Ishikawa (cell line): ENCODE data around the gene TMEM30B.
A peak's percentile ranks its signal among the peaks of the same experiment; 100 is the strongest.

Experiments used
- CEBPB ChIP-seq: IDR thresholded peaks from 2 replicates; pipeline ENCODE4 v1.6.1; 2012
- CREB1 ChIP-seq: IDR thresholded peaks from 2 replicates; pipeline ENCODE4 v1.6.1; 2012; ENCODE audit warnings: low read depth
- EGR1 ChIP-seq: IDR thresholded peaks from 2 replicates; pipeline ENCODE4 v1.6.1; 2012
- EP300 ChIP-seq: IDR thresholded peaks from 2 replicates; pipeline ENCODE4 v1.6.1; 2012; ENCODE audit warnings: borderline replicate concordance
- FOXM1 ChIP-seq: IDR thresholded peaks from 2 replicates; pipeline ENCODE4 v1.6.1; 2012; ENCODE audit warnings: low read depth, borderline replicate concordance
- NFIC ChIP-seq: IDR thresholded peaks from 2 replicates; pipeline ENCODE4 v1.6.1; 2012
- RAD21 ChIP-seq: IDR thresholded peaks from 2 replicates; pipeline ENCODE4 v1.6.1; 2012; ENCODE audit warnings: low read depth
- TAF1 ChIP-seq: IDR thresholded peaks from 2 replicates; pipeline ENCODE4 v1.6.1; 2012; ENCODE audit warnings: low read depth, mild to moderate bottlenecking
- TCF12 ChIP-seq: IDR thresholded peaks from 2 replicates; pipeline ENCODE4 v1.6.1; 2012; ENCODE audit warnings: low read depth
- TEAD4 ChIP-seq: IDR thresholded peaks from 2 replicates; pipeline ENCODE4 v1.6.1; 2012
- YY1 ChIP-seq: IDR thresholded peaks from 2 replicates; pipeline ENCODE4 v1.6.1; 2012; ENCODE audit warnings: low read depth
- ZBTB7A ChIP-seq: IDR thresholded peaks from 2 replicates; pipeline ENCODE4 v1.6.1; 2012; ENCODE audit warnings: low read depth
- TF ChIP-seq, protein P1 (sequence below): IDR thresholded peaks from 2 replicates; pipeline ENCODE4 v1.6.1; 2012
- TF ChIP-seq, protein P2 (sequence below): IDR thresholded peaks from 2 replicates; pipeline ENCODE4 v1.6.1; 2012
- TF ChIP-seq, protein P3 (sequence below): IDR thresholded peaks from 2 replicates; pipeline ENCODE4 v1.6.1; 2012; ENCODE audit warnings: low read depth, mild to moderate bottlenecking

The TMEM30B gene

DNA sequence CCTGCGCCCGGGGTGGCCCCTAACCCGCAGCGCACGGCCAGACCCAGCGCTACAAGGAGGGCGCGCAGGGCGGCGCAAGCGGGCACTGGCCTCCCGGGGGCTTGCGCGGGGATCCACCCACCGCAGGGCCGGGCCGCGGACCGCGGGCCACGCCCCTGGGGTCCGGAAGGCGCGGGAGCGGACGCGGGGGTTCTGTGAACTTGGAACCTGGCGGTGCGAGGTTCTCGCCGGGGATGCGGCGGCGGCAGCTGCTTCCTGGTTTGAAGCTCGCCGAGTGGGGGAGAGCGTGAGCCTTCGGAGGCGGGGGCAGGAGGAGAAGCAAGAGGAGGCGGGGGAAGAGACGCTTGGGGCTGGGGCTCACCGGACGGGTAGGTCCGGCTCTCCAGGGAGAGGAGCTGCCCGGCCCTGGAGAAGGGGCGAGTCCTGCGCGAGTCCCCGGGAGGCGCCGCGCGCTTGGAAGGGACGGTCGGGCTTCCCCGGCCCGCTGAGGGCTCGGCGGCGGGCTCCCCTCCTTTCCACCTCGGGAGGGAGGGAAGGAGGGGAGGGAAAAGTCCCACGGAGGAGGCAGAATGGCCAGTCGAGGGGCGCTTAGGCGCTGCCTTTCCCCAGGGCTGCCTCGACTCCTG is 40.4 kb upstream of the TMEM30B start, which contains the start of gene PRKCH:
Gene PRKCH, plus strand, starts transcription at position 195 of the 626 bp plus-strand sequence. CDS start 523 bp downstream, outside the sequence.
- TF ChIP-seq, protein P1, sequence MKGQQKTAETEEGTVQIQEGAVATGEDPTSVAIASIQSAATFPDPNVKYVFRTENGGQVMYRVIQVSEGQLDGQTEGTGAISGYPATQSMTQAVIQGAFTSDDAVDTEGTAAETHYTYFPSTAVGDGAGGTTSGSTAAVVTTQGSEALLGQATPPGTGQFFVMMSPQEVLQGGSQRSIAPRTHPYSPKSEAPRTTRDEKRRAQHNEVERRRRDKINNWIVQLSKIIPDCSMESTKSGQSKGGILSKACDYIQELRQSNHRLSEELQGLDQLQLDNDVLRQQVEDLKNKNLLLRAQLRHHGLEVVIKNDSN = no peak
- TF ChIP-seq ZBTB7A (peak; percentile 60; the same call in 1 of the 2 replicates), RAD21 (peak; percentile 23; the same call in 1 of the 2 replicates), TCF12 (no peak; the same call in 1 of the 2 replicates), YY1 (no peak), FOXM1 (no peak), CREB1 (no peak), EGR1 (no peak; the same call in 1 of the 2 replicates), EP300 (peak; percentile 42; the same call in 1 of the 2 replicates)
- TF ChIP-seq, protein P2, sequence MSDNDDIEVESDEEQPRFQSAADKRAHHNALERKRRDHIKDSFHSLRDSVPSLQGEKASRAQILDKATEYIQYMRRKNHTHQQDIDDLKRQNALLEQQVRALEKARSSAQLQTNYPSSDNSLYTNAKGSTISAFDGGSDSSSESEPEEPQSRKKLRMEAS = peak; percentile 50

DNA sequence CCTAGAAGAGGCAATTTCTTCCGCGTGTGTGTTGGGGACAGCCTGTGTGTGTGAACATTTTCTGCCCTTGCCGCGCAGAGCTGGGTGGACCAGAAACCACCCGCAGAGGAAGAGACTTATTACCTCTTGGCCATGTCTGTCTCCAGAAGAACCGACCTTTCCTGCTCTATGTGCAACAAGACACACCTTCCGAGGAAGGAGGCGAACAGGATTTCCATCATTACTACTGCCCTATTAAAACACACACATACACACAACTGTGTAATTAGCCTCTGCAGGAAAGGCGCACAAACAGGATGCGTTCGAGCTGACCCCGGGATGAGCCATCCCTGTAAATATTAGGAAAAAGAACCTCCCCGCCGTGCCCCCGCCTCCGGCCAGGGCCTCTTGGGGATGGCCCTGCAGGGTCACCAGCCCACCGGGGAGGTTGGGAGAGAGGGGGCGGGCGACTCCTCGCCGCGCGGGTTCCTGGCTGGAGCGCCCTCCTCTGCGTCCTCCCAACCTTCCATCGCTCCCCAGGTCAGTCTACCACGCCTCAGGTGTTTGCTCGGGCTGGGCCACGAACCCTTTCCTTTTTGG is 39.8 kb upstream of the TMEM30B start:
- TF ChIP-seq TAF1 (no peak), EP300 (no peak), CEBPB (no peak), CREB1 (no peak), EGR1 (no peak), YY1 (no peak), ZBTB7A (no peak), TCF12 (no peak), NFIC (no peak), TEAD4 (no peak)
- TF ChIP-seq, protein P2 = no peak
- TF ChIP-seq, protein P3, sequence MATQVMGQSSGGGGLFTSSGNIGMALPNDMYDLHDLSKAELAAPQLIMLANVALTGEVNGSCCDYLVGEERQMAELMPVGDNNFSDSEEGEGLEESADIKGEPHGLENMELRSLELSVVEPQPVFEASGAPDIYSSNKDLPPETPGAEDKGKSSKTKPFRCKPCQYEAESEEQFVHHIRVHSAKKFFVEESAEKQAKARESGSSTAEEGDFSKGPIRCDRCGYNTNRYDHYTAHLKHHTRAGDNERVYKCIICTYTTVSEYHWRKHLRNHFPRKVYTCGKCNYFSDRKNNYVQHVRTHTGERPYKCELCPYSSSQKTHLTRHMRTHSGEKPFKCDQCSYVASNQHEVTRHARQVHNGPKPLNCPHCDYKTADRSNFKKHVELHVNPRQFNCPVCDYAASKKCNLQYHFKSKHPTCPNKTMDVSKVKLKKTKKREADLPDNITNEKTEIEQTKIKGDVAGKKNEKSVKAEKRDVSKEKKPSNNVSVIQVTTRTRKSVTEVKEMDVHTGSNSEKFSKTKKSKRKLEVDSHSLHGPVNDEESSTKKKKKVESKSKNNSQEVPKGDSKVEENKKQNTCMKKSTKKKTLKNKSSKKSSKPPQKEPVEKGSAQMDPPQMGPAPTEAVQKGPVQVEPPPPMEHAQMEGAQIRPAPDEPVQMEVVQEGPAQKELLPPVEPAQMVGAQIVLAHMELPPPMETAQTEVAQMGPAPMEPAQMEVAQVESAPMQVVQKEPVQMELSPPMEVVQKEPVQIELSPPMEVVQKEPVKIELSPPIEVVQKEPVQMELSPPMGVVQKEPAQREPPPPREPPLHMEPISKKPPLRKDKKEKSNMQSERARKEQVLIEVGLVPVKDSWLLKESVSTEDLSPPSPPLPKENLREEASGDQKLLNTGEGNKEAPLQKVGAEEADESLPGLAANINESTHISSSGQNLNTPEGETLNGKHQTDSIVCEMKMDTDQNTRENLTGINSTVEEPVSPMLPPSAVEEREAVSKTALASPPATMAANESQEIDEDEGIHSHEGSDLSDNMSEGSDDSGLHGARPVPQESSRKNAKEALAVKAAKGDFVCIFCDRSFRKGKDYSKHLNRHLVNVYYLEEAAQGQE = no peak
- TF ChIP-seq, protein P1 = no peak

DNA sequence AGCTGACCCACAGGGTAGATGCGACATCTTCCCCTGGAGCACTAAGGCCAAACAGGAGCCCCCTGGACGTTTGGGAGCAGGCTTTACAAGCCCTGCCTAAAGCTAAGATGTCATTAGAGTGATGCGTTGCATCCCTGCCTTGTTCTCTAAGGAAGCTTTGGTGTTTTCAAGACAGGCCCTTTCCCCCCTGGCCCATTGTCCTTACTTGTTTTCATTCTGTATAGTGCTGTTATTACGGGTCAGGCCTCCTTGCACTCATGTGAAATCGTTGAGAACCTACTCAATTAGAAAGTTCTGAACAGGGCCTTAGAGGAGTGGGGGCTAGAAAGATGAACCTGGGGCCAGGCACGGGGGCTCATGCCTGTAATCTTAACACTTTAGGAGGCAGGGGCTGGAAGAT is 38.6 kb upstream of the TMEM30B start:
- TF ChIP-seq, protein P2 = no peak
- TF ChIP-seq TAF1 (no peak), TCF12 (no peak), CREB1 (no peak), RAD21 (no peak), ZBTB7A (no peak), EGR1 (no peak), NFIC (no peak), TEAD4 (no peak), FOXM1 (no peak), YY1 (no peak), CEBPB (no peak), EP300 (no peak)
- TF ChIP-seq, protein P1 = no peak
- TF ChIP-seq, protein P3 = no peak

DNA sequence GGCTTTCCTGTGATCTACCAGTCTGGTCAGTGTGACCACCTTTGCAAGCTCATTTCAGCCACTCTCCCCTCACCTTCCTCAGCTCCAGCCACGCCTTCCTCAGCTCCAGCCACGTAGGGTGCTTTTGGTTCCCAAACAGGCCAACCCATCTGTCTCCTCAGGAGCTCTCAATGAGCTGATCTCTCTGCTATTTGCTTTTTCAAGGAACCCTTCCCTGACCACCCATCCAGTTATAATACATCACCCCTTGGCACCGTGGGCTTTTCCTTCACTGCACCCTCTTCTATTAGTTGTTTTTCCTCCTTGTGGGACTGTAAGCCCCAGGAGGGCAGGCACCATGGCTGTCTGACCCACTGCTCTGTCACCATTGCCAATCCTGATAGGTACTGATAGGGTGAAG is 37.9 kb upstream of the TMEM30B start:
- TF ChIP-seq EGR1 (no peak), CREB1 (no peak), YY1 (no peak), TAF1 (no peak), CEBPB (no peak), NFIC (no peak), EP300 (no peak), TCF12 (no peak), TEAD4 (no peak), ZBTB7A (no peak)
- TF ChIP-seq, protein P3 = no peak
- TF ChIP-seq, protein P1 = no peak
- TF ChIP-seq, protein P2 = no peak
